Large intestine (tissue), 3 donors: ENCODE results near the gene SUPT20H. TPM values are rescaled to one million over a fixed set of nuclear protein-coding genes. Genes with fewer than 3 reads are reported as not detected.

ENCODE experiments used
- DNase-seq, 2 donors: peaks; one replicate each; pipeline versions ENCODE4 v3.0.0 to v3.0.0-alpha.2; 2013
- H3K27ac ChIP-seq: one replicate; pipeline ENCODE4 v1.5.1; 2013; ENCODE audit warnings: low read length
- H3K27me3 ChIP-seq: 2 replicates; pipeline ENCODE4 v1.6.1; 2013; ENCODE audit warnings: low read length; ENCODE audit not compliant: control insufficient read depth, insufficient read depth
- H3K36me3 ChIP-seq: 2 replicates; pipeline ENCODE4 v1.6.1; 2013; ENCODE audit warnings: low read length; ENCODE audit not compliant: control insufficient read depth, insufficient read depth
- H3K4me1 ChIP-seq: one replicate; pipeline ENCODE4 v1.6.1; 2013; ENCODE audit warnings: low read length; ENCODE audit not compliant: control insufficient read depth, insufficient read depth
- H3K4me3 ChIP-seq: one replicate; pipeline ENCODE4 v1.5.1; 2013; ENCODE audit warnings: low read length
- H3K9me3 ChIP-seq: one replicate; pipeline ENCODE4 v1.6.1; 2013; ENCODE audit warnings: mild to moderate bottlenecking, low read depth, low read length, moderate library complexity; ENCODE audit not compliant: control insufficient read depth
- WGBS: methylation state at CpG from one replicate; pipeline ENCODE4 v1.1.5; 2013; ENCODE audit warnings: low lambda C conversion rate; ENCODE audit not compliant: insufficient coverage; 5-methylcytosine and 5-hydroxymethylcytosine counted together
- polyA plus RNA-seq: library from polyadenylated mRNA; unstranded; fragments of 120-200 nt; gene quantifications from one replicate; pipeline ENCODE4 v1.2.1, GENCODE V29; 2013

The SUPT20H gene
- polyA plus RNA-seq, 1 donor, result 63.9 TPM

DNA sequence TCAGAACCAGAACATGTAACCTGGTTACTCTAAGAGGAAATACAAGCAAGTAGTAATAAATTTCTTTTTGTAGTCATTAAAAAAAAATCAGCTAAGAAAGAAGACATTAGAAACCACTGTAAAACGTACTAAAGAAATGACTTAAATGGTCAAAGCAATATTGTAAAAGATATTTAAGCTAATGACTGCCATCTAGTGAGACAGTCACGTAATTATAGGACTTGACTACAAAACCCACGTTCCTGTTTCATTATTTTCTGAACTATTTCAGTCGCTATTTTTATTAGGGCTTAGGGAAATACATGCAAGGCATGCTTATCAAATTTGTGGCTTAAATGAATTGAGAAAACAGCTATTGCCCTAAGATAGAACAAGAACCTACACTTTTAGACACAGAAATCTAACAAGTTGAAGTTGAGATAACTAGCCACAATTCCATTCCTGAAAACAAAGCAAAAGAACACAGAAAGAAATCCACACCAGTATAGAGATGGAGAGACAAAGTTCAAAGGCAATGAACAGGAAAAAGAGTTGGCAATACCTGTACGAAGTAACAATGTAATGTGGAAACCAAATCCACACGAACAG lies 78.2 kb downstream of the SUPT20H start:
- no peaks in the 10 kb centered on the region for H3K27me3 ChIP-seq
- H3K27ac ChIP-seq, result no peak overlapping the region
- H3K4me1 ChIP-seq, result no peaks in the 10 kb centered on the region
- no peaks in the 10 kb centered on the region for H3K9me3 ChIP-seq
- peaks cover 40% of the 10 kb centered on the region for H3K36me3 ChIP-seq
- no peak overlapping the region for H3K4me3 ChIP-seq
- WGBS, result 20% methylated on average over 2 of the region's 6 CpGs
- peak in 1 of 2 donors; percentile 24 for DNase-seq

DNA sequence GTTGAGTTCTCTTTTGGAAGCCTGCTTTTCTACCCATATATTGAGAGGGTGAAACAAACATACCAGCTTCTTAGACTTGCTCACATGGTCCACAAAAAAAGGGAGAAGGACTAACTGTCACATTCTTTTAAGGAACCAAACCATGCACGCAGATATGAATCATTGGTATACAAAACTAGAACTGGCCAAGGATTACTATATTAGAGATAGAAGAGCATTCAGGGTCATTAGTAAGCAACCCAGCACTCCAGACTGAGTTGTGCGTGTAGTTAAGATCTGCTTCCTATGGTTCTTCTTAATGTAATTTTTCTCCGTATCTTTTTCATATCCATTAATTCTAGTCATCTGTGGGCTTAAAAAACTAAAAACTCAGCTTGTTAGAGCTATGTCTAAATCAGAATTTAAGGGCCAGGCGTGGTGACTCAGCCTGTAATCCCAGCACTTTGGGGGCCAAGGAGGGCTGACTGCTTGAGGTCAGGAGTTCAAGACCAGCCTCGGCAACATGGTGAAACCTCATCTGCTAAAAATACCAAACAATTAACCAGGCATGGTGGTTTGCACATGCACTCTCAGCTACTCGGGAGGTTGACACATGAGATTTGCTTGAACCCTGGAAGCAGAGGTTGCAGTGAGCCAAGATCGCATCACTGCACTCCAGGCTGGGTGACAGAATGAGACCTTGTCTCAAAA lies 80.0 kb downstream of the SUPT20H start:
- H3K4me3 ChIP-seq, result no peak overlapping the region
- H3K4me1 ChIP-seq, result no peaks in the 10 kb centered on the region
- 100% methylated on average over 3 of the region's 7 CpGs for whole genome bisulfite sequencing
- H3K9me3 ChIP-seq, result no peaks in the 10 kb centered on the region
- H3K27me3 ChIP-seq, result no peaks in the 10 kb centered on the region
- no peak overlapping the region for H3K27ac ChIP-seq
- DNase-seq, result no peak
- peaks cover 44% of the 10 kb centered on the region for H3K36me3 ChIP-seq

DNA sequence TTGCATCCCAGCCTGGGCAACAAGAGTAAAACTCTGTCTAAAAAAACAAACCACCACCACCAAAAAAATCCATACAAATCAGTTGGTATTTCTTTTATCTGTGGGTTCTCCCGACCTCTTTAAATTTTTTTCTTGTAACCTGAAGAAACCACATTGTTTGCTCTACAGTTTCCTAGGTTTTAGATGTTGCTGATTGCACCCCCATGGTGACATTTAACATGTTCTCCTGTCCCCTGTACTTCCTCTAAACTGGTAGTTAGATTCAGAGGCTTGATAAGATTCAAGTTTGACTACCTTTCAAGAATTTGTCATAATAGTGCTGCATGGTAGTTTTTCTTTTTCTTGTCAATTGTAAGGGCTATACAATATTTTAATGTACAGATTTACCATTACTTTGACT lies 84.3 kb downstream of the SUPT20H start:
- H3K36me3 ChIP-seq, result peaks cover 42% of the 10 kb centered on the region
- H3K27ac ChIP-seq, result no peak overlapping the region
- no peak for DNase-seq
- no peak overlapping the region for H3K4me3 ChIP-seq
- H3K27me3 ChIP-seq, result no peaks in the 10 kb centered on the region
- no CpG with 5 or more reads among the region's 1 CpG for WGBS
- H3K9me3 ChIP-seq, result no peaks in the 10 kb centered on the region
- H3K4me1 ChIP-seq, result no peaks in the 10 kb centered on the region

DNA sequence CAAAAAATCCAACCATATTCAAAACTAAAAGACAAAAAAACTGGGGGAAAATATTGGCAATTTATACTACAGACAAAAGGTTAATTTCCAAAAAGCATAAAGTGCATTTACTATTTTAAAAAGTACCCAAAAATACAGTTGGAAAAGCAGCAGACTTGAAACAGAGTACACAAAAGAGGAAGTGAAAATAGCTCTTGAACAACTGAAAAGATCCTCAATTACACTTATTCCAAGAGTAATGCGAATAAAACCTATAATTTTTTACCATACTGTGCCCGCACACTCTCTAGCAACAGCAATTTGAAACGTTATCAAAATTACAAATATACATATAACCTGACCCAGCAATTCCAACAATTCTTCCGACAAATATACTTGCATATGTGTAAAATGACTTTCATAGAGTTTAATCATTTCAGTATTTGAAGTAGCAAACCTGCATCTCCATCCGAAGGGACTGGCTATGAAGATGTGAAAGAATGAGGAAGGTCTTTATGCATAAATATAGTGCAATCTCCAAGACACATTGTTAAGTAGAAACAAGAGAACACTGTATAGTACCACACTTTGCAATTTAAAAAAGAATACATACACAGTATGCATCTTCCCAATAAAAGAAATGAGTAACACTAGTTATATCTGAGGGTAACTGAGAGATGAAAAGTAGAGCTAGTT lies 85.7 kb downstream of the SUPT20H start:
- Histone ChIP-seq H3K4me1 (no peaks in the 10 kb centered on the region), H3K9me3 (no peaks in the 10 kb centered on the region), H3K27ac (no peak overlapping the region), H3K36me3 (peaks cover 36% of the 10 kb centered on the region), H3K27me3 (no peaks in the 10 kb centered on the region), H3K4me3 (no peak overlapping the region)
- no peak for DNase-seq
- 95% methylated on average over 3 of the region's 5 CpGs for WGBS

DNA sequence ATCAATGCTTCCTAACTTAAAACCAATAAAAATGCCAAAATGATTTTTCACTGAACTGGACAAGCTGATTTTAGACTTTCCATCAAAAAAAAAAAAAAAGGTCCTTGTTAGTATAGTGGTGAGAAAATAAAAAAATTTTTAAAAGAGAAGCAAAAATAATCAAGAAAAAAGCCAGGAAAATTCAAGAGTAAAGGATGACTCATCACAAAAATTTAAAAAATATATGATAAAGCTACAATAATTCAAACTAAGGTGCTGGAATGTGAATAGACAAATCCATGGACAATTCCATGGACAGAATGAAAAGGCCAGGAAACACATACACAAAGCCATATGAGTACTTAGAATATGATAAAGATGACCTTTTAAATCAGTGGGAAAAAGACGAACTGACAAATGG lies 86.5 kb downstream of the SUPT20H start:
- no peak for DNase-seq
- Histone ChIP-seq H3K36me3 (peaks cover 41% of the 10 kb centered on the region), H3K4me1 (no peaks in the 10 kb centered on the region), H3K9me3 (no peaks in the 10 kb centered on the region), H3K27me3 (no peaks in the 10 kb centered on the region), H3K4me3 (no peak overlapping the region), H3K27ac (no peak overlapping the region)
- no CpG with 5 or more reads among the region's 1 CpG for WGBS

DNA sequence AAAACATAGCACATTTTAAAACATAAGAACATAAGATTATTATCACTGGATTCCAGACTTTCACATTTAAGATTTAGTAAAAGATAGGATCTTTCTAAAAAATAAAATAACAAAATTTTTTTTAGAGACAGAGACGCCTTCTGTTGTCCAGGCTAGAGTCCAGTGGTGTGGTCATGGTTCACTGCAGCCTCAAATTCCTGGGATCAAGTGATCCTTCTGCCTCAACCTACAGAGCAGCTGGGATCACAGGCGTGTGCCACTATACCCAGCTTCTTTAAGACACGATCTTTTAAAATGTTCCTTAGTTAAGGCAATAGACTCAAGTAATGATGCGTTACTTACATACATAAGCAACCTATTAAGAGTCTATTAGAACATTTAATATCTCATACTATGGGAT lies 93.1 kb downstream of the SUPT20H start:
- no peaks in the 10 kb centered on the region for H3K27me3 ChIP-seq
- H3K27ac ChIP-seq, result no peak overlapping the region
- no peaks in the 10 kb centered on the region for H3K9me3 ChIP-seq
- H3K4me1 ChIP-seq, result no peaks in the 10 kb centered on the region
- DNase-seq, result no peak
- H3K36me3 ChIP-seq, result peaks cover 42% of the 10 kb centered on the region
- H3K4me3 ChIP-seq, result no peak overlapping the region
- 100% methylated on average over 1 of the region's 4 CpGs for WGBS

DNA sequence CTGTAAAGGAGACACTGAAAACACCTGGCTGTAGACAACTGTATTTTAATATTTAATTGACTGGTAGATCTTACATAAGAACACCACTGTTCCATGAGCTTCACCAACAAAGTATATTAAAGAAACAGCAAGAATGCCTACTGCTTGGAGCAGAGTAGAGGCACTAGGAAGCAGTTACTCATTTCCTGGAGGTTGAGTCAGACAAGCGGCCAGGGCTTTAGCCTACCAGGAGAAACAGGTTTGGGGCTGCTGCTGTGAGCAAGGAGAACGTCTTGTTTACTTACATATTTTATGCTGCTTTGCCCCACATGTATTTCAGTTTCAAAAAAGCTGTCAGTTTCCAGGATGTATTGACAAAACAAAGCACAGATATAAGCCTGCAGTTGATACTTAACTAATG lies 93.7 kb downstream of the SUPT20H start:
- no peak overlapping the region for H3K4me3 ChIP-seq
- H3K9me3 ChIP-seq, result no peaks in the 10 kb centered on the region
- DNase-seq, result no peak
- H3K27ac ChIP-seq, result no peak overlapping the region
- no CpG with 5 or more reads among the region's 2 CpGs for WGBS
- peaks cover 41% of the 10 kb centered on the region for H3K36me3 ChIP-seq
- H3K4me1 ChIP-seq, result no peaks in the 10 kb centered on the region
- H3K27me3 ChIP-seq, result no peaks in the 10 kb centered on the region

DNA sequence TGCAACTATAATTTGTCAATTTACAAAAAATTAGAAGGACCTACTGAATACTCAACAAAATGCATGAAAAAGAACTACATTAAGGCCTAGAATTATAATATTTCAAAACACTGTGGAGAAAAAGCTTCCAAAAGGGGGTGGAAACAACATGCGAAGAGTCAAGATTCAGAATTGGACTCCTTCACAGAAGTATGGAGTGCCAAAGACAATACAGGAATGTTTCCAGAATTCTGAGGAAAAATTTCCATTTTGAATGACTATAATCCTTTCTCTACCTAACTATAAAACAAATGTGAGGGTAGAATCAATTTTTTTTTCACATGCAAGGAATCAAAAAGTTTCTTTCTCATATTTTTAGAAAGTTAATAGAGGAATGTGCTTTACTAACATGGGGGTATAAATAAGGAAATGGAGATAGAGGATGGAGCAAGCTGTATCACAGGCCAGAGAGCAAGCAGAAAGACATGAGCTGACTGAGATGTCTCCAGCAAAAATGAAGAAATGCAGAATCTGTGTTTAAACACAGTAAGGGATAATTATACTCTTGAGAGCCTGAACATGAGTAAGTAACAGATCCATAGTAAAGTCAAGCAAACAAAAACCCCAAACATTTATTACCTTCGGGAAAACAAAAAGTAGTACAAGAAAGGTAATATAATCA lies 99.9 kb downstream of the SUPT20H start:
- H3K9me3 ChIP-seq, result no peaks in the 10 kb centered on the region
- H3K4me3 ChIP-seq, result no peak overlapping the region
- no peaks in the 10 kb centered on the region for H3K27me3 ChIP-seq
- H3K27ac ChIP-seq, result no peak overlapping the region
- no CpG with 5 or more reads among the region's 2 CpGs for WGBS
- DNase-seq, result no peak
- H3K36me3 ChIP-seq, result peaks cover 43% of the 10 kb centered on the region
- no peaks in the 10 kb centered on the region for H3K4me1 ChIP-seq
